Hepatocyte (in vitro differentiated cells): ENCODE measurements around the gene FUT6. TPM values are rescaled to one million over a fixed set of nuclear protein-coding genes. Genes with fewer than 3 reads are reported as not detected.
A peak's percentile ranks its signal among the peaks of the same experiment; 100 is the strongest.

Experiments used
- DNase-seq: peaks from one replicate; pipeline ENCODE4 v3.0.0-alpha.2; 2016; ENCODE audit warnings: low spot score
- H2AFZ ChIP-seq: fragments of 200-600 bp; sonication (generic); 2 replicates; pipeline ENCODE4 v1.6.0; 2016; ENCODE audit warnings: antibody characterized with exemption, mild to moderate bottlenecking
- H3K27ac ChIP-seq: fragments of 200-600 bp; sonication (generic); 2 replicates; pipeline ENCODE4 v1.5.1; 2016; ENCODE audit warnings: mild to moderate bottlenecking
- H3K27me3 ChIP-seq: fragments of 200-600 bp; sonication (generic); 2 replicates; pipeline ENCODE4 v1.6.1; 2016
- H3K36me3 ChIP-seq: fragments of 200-600 bp; sonication (generic); replicated peaks from 2 replicates; pipeline ENCODE4 v1.5.1; 2016; ENCODE audit warnings: low read depth; ENCODE audit not compliant: insufficient read depth
- H3K4me1 ChIP-seq: fragments of 200-600 bp; sonication (generic); 2 replicates; pipeline ENCODE4 v1.5.1; 2016; ENCODE audit warnings: mild to moderate bottlenecking, moderate library complexity; ENCODE audit not compliant: insufficient read depth
- H3K4me2 ChIP-seq: fragments of 200-600 bp; sonication (generic); 2 replicates; pipeline ENCODE4 v1.6.0; 2016
- H3K4me3 ChIP-seq: fragments of 200-600 bp; sonication (generic); 2 replicates; pipeline ENCODE4 v1.5.1; 2016; ENCODE audit warnings: mild to moderate bottlenecking
- H3K79me2 ChIP-seq: fragments of 200-600 bp; sonication (generic); 2 replicates; pipeline ENCODE4 v1.6.0; 2017; ENCODE audit warnings: mild to moderate bottlenecking
- H3K9me2 ChIP-seq: fragments of 200-600 bp; sonication (generic); replicated peaks from 2 replicates; pipeline ENCODE4 v1.6.0; 2017; ENCODE audit warnings: mild to moderate bottlenecking; ENCODE audit not compliant: insufficient read depth
- H3K9me3 ChIP-seq: fragments of 200-600 bp; sonication (generic); 2 replicates; pipeline ENCODE4 v1.5.1; 2016; ENCODE audit warnings: low read depth, mild to moderate bottlenecking
- H4K20me1 ChIP-seq: fragments of 200-600 bp; sonication (generic); 2 replicates; pipeline ENCODE4 v1.6.0; 2016; ENCODE audit warnings: mild to moderate bottlenecking; ENCODE audit not compliant: insufficient read depth, poor library complexity, severe bottlenecking
- EZH2 ChIP-seq: fragments of 200-600 bp; sonication (generic); IDR thresholded peaks from 2 replicates; pipeline ENCODE4 v1.6.1; 2016; ENCODE audit warnings: antibody characterized with exemption, mild to moderate bottlenecking, borderline replicate concordance
- EZH2phosphoT487 ChIP-seq: fragments of 200-600 bp; sonication (generic); IDR thresholded peaks from one replicate; pipeline ENCODE4 v1.6.1; 2018; ENCODE audit warnings: antibody characterized with exemption, mild to moderate bottlenecking, low read depth, moderate library complexity; ENCODE audit not compliant: unreplicated experiment, severe bottlenecking
- WGBS: methylation state at CpG from one replicate; pipeline ENCODE4 v1.1.6; 2016; ENCODE audit warnings: low lambda C conversion rate; ENCODE audit errors: missing lambda C conversion rate; 5-methylcytosine and 5-hydroxymethylcytosine counted together
- polyA plus RNA-seq: library from polyadenylated mRNA; unstranded; fragments of >200 nt; fragmentation: Nextera tagmentation; extraction: Ambion mirVana; gene quantifications from 2 replicates; pipeline ENCODE4 v1.2.1, GENCODE V29; 2016
- total RNA-seq: library from RNA; depleted of rRNA; stranded (reverse); fragments of >200 nt; gene quantifications from 2 replicates; pipeline ENCODE4 v1.2.3, GENCODE V29; 2014
- TF ChIP-seq, protein P1 (sequence below): fragments of 200-600 bp; sonication (generic); IDR thresholded peaks from 2 replicates; pipeline ENCODE4 v1.5.1; 2016; ENCODE audit warnings: antibody characterized with exemption, mild to moderate bottlenecking; ENCODE audit not compliant: poor library complexity

Gene FUT6
- total and polyA plus RNA-seq, 2 experiments from 2014 or later: 0.07 TPM; not detected in 1

DNA sequence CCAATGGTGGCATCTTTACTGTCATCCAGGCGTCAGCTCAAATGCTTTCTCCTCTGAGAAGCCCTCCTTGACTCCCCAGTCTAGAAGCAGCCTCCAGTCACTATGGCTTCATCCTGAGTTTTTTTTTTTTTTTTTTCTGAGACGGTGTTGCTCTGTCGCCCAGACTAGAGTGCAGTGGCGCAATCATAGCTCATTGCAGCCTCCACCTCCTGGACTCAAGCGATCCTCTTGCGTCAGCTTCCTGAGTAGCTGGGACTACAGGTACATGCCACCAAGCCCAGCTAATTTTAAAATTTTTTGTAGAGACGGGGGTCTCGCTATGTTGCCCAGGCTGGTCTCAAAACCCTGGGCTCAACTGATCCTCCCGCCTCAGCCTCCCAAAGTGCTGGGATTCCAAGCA, 30.4 kb downstream of the FUT6 start:
- DNase-seq: peak; percentile 14
- no peaks in the 10 kb centered on the region for H3K79me2 ChIP-seq
- TF ChIP-seq, protein P1, sequence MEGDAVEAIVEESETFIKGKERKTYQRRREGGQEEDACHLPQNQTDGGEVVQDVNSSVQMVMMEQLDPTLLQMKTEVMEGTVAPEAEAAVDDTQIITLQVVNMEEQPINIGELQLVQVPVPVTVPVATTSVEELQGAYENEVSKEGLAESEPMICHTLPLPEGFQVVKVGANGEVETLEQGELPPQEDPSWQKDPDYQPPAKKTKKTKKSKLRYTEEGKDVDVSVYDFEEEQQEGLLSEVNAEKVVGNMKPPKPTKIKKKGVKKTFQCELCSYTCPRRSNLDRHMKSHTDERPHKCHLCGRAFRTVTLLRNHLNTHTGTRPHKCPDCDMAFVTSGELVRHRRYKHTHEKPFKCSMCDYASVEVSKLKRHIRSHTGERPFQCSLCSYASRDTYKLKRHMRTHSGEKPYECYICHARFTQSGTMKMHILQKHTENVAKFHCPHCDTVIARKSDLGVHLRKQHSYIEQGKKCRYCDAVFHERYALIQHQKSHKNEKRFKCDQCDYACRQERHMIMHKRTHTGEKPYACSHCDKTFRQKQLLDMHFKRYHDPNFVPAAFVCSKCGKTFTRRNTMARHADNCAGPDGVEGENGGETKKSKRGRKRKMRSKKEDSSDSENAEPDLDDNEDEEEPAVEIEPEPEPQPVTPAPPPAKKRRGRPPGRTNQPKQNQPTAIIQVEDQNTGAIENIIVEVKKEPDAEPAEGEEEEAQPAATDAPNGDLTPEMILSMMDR: no peak
- no peak for TF ChIP-seq EZH2phosphoT487
- no peak for TF ChIP-seq EZH2
- no peak overlapping the region for H3K4me3 ChIP-seq
- H2AFZ ChIP-seq: no peak overlapping the region
- no peaks in the 10 kb centered on the region for H3K9me2 ChIP-seq
- H4K20me1 ChIP-seq: no peaks in the 10 kb centered on the region
- no peaks in the 10 kb centered on the region for H3K36me3 ChIP-seq
- H3K4me1 ChIP-seq: peaks cover 6% of the 10 kb centered on the region
- H3K9me3 ChIP-seq: no peaks in the 10 kb centered on the region
- H3K4me2 ChIP-seq: no peak overlapping the region
- WGBS: 89% methylated on average over 9 of the region's 9 CpGs
- no peak overlapping the region for H3K27ac ChIP-seq
- no peaks in the 10 kb centered on the region for H3K27me3 ChIP-seq

DNA sequence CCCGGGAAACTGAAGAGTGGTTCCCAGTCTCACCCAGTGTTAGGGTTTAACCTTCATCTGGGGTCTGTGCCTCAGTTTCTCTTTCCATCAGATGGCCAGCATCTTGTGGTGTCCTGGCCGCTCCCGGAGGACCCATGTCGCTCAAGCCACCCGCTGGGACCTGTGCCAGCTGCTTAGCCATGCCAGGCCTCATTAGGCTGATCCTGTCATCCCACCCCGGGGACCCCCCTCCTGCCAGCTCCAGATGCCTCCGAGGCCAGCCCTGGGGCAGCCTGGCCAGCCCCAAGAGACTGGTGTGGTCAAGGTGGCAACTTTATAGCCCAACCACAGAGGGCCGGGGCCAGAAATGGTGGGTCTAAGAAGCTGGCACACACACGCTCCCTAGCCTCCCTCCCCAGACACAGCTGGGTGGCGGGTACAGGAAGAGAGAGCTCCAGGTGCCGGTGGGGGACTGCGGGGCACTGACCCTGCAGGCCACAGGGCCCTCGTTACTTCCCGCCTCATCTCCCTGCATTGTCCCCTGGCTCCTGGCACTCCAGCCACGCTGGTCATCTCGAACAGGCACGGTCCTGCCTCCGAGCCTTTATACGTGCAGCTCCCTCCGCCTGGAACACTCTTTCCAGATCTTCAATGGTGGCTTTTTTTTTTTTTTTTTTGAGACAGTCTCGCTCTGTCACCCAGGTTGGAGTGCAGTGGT, 31.2 kb downstream of the FUT6 start:
- no peak for DNase-seq
- no peaks in the 10 kb centered on the region for H3K9me2 ChIP-seq
- H4K20me1 ChIP-seq: no peaks in the 10 kb centered on the region
- peaks cover 11% of the 10 kb centered on the region for H3K4me1 ChIP-seq
- H3K36me3 ChIP-seq: no peaks in the 10 kb centered on the region
- no peak overlapping the region for H3K27ac ChIP-seq
- no peak overlapping the region for H3K4me3 ChIP-seq
- H2AFZ ChIP-seq: no peak overlapping the region
- no peak overlapping the region for H3K4me2 ChIP-seq
- H3K9me3 ChIP-seq: no peaks in the 10 kb centered on the region
- H3K27me3 ChIP-seq: no peaks in the 10 kb centered on the region
- TF ChIP-seq, protein P1: no peak
- no peak for TF ChIP-seq EZH2phosphoT487
- TF ChIP-seq EZH2: no peak
- no peaks in the 10 kb centered on the region for H3K79me2 ChIP-seq
- WGBS: 96% methylated on average over 20 of the region's 21 CpGs

DNA sequence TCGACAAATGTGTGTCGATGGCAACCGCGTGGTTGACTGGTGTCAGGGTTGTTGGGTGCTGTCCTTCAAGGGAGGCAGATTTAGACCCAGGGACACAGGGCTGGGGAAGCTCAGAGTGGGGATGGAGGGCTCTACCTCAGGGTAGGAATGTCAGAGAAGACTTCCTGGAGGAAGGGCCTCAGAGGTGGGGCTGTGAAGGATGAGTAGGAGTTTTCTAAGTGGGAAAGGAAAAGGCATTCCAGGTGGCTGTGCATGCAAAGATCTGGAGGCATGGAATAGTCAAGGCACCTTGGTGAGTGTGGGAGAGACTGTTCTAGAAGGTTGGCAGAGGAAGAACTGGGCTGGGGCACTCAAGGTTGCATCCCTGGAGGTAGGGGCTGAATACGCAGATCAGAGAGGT, 32.6 kb downstream of the FUT6 start:
- DNase-seq: no peak
- 92% methylated on average over 5 of the region's 5 CpGs for WGBS
- no peaks in the 10 kb centered on the region for H3K79me2 ChIP-seq

More for the DNA sequence above, 32.6 kb downstream of the FUT6 start:
- H4K20me1 ChIP-seq: no peaks in the 10 kb centered on the region
- no peak for TF ChIP-seq EZH2phosphoT487
- TF ChIP-seq, protein P1: no peak
- TF ChIP-seq EZH2: no peak
- H3K4me2 ChIP-seq: no peak overlapping the region
- H3K4me1 ChIP-seq: peaks cover 19% of the 10 kb centered on the region
- H3K4me3 ChIP-seq: no peak overlapping the region
- H3K27ac ChIP-seq: no peak overlapping the region
- H3K9me2 ChIP-seq: no peaks in the 10 kb centered on the region
- H3K27me3 ChIP-seq: no peaks in the 10 kb centered on the region
- no peaks in the 10 kb centered on the region for H3K36me3 ChIP-seq
- H2AFZ ChIP-seq: no peak overlapping the region
- no peaks in the 10 kb centered on the region for H3K9me3 ChIP-seq
